Endothelial cell of umbilical vein (primary cell): ENCODE results near the gene MDP1.

Experiments
- MYC ChIP-seq: IDR thresholded peaks from one replicate; pipeline ENCODE4 v1.6.1; 2011; ENCODE audit warnings: mild to moderate bottlenecking, low read depth, low read length
- TF ChIP-seq, protein P1 (sequence below), 2 donors: IDR thresholded peaks; 1 replicate in 1 of 2; 2 replicates in 1 of 2; pipeline ENCODE4 v1.5.1; 2011; ENCODE audit warnings: low read length in 2 of 2, mild to moderate bottlenecking in 2 of 2, moderate library complexity in 2 of 2, control low read depth in 1 of 2, inconsistent platforms in 1 of 2, low read depth in 1 of 2; ENCODE audit not compliant: insufficient read depth in 1 of 2; ENCODE audit errors: extremely low read depth in 1 of 2
- TF ChIP-seq, protein P2 (sequence below): IDR thresholded peaks from 2 replicates; pipeline ENCODE4 v1.6.1; 2011; ENCODE audit not compliant: insufficient read depth, insufficient read length

- TF ChIP-seq, protein P1, sequence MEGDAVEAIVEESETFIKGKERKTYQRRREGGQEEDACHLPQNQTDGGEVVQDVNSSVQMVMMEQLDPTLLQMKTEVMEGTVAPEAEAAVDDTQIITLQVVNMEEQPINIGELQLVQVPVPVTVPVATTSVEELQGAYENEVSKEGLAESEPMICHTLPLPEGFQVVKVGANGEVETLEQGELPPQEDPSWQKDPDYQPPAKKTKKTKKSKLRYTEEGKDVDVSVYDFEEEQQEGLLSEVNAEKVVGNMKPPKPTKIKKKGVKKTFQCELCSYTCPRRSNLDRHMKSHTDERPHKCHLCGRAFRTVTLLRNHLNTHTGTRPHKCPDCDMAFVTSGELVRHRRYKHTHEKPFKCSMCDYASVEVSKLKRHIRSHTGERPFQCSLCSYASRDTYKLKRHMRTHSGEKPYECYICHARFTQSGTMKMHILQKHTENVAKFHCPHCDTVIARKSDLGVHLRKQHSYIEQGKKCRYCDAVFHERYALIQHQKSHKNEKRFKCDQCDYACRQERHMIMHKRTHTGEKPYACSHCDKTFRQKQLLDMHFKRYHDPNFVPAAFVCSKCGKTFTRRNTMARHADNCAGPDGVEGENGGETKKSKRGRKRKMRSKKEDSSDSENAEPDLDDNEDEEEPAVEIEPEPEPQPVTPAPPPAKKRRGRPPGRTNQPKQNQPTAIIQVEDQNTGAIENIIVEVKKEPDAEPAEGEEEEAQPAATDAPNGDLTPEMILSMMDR (IDR thresholded peaks at IDR 0.05; ENCODE audit: extremely low read depth in 1 of 2, insufficient read depth in 1 of 2, low read depth in 1 of 2, low read length in 2 of 2), result no peak
- TF ChIP-seq MYC, result no peak
- TF ChIP-seq, protein P2, sequence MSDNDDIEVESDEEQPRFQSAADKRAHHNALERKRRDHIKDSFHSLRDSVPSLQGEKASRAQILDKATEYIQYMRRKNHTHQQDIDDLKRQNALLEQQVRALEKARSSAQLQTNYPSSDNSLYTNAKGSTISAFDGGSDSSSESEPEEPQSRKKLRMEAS, result no peak
These were observed 13.0 kb upstream of the MDP1 start for GRCh38 chr14:24228902-24229301.
